HG03108 (cell line): ENCODE results near the gene KCND1.

ENCODE experiments used
- ATAC-seq: cut with Tn5 transposase; IDR thresholded peaks from one replicate; pipeline ENCODE4 v1.9.1; 2021; ENCODE audit warnings: moderate library complexity; ENCODE audit not compliant: unreplicated experiment

KCND1 gene

GRCh38 chrX:48914593-48915493 lies 56.8 kb downstream of the KCND1 start:
- no peak for ATAC-seq

GRCh38 chrX:48913605-48914366 lies 57.9 kb downstream of the KCND1 start:
- ATAC-seq = no peak

GRCh38 chrX:48911412-48912182 lies 60.0 kb downstream of the KCND1 start, which contains the start of gene SLC35A2:
Gene SLC35A2, minus strand, starts transcription at chrX:48911646. Its CDS starts 10 bp downstream, at chrX:48911636.
- ATAC-seq = peak; percentile 57
